Occipital lobe (tissue), 2 donors: ENCODE results near the gene EYA4. TPM values are rescaled to one million over a fixed set of nuclear protein-coding genes. Genes with fewer than 3 reads are reported as not detected.

Experiments
- DNase-seq: peaks from one replicate; lab custom pipeline; 2025; lab: John Stamatoyannopoulos, UW
- total RNA-seq: library from RNA; depleted of rRNA; stranded (reverse); fragments of >200 nt; gene quantifications from one replicate; pipeline ENCODE4 v1.2.3, GENCODE V29; 2014

The EYA4 gene
- total RNA-seq, 1 donor from 2014 or later, result 0.47 TPM

- no peak for DNase-seq
Observed at GRCh38 chr6:133568970-133569889, 328.1 kb downstream of the EYA4 start.

- DNase-seq, result no peak
Observed at GRCh38 chr6:133571681-133572080, 330.5 kb downstream of the EYA4 start.

DNA sequence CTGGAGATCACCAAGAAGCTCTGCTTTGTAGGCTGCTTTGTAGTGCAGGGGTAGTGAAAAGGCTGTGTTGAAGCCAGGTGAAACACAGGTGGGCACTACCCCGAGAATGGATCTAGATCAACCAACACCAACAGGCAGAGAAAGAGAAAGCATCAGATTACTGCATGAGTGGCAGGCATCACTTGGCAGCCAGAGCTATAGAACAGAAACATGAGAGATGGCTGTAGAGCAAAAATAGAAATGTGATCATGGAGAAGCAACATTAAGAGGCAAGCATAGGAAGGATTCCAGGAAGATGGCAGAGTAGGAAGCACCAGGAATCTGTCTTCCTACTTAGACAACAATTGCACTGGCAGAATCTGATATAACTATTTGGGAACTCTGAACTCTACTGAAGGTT lies 336.7 kb downstream of the EYA4 start:
- no peak for DNase-seq
